Right ventricle myocardium inferior (tissue), 1 donor: ENCODE data around the gene CRMP1. TPM values are rescaled to one million over a fixed set of nuclear protein-coding genes. Genes with fewer than 3 reads are reported as not detected.
A peak's percentile ranks its signal among the peaks of the same experiment; 100 is the strongest.
"Not testable (repeated sequence)": the region's sequence is repeated elsewhere in the genome, so short reads cannot be mapped to it uniquely, and the experiment has no call there.

Source experiments
- ATAC-seq: fragments of 200-7000 bp; cut with Tn5 transposase; one replicate; pipeline ENCODE4 v1.9.1; 2020; ENCODE audit warnings: mild to moderate bottlenecking, moderate library complexity
- DNase-seq: peaks from one replicate; pipeline ENCODE4 v3.0.0; 2021; ENCODE audit errors: missing footprints
- intact Hi-C: fragments of 100-400 bp; cut with DNase I; formaldehyde crosslinking; loops from one replicate; pipeline ENCODE4 v1.11.0; 2022
- total RNA-seq: library from RNA; stranded (reverse); fragmentation: NEBNext Ultra II Directional; extraction: Animal tissue kit (Norgen Biotek cat#: 25700); gene quantifications from one replicate; pipeline ENCODE4 v1.2.1, GENCODE V29; 2021
- donor health status: DM: no; HTN: yes; CAD: no; lungs with severe emphysema.

CRMP1 gene
- total RNA-seq, 1 donor from 2014 or later, result 1.5 TPM

- no peak for ATAC-seq
- intact Hi-C loops, result no loop called here
- no peak for DNase-seq
Observed at GRCh38 chr4:5866841-5867813, 25.8 kb downstream of the CRMP1 start.

- DNase-seq, result no peak
- intact Hi-C loops, result no loop called here
- ATAC-seq, result no peak
Observed at GRCh38 chr4:5865896-5866599, 26.8 kb downstream of the CRMP1 start.

- DNase-seq (no peak), ATAC-seq (no peak)
- intact Hi-C loops, result no loop called here
Observed at GRCh38 chr4:5863461-5864113, 29.3 kb downstream of the CRMP1 start.

- no peak for ATAC-seq
- DNase-seq, result no peak
- intact Hi-C loops, result no loop called here
Observed at GRCh38 chr4:5858020-5858769, 34.7 kb downstream of the CRMP1 start.

- DNase-seq (no peak), ATAC-seq (no peak)
- intact Hi-C loops, result no loop called here
Observed at GRCh38 chr4:5857199-5857598, 35.7 kb downstream of the CRMP1 start.

GRCh38 chr4:5856362-5856761, 36.5 kb downstream of the CRMP1 start:
- ATAC-seq, intact Hi-C loops, DNase-seq: not testable (repeated sequence)

GRCh38 chr4:5854929-5855328, 38.0 kb downstream of the CRMP1 start:
- intact Hi-C loops, result no loop called here
- ATAC-seq, result no peak

GRCh38 chr4:5852523-5853202, 40.2 kb downstream of the CRMP1 start:
- ATAC-seq (no peak), DNase-seq (no peak)
- intact Hi-C loops, result no loop called here

More at GRCh38 chr4:5854929-5855328, 38.0 kb downstream of the CRMP1 start:
- no peak for DNase-seq

GRCh38 chr4:5851637-5852301, 41.1 kb downstream of the CRMP1 start:
- intact Hi-C loops, result no loop called here
- ATAC-seq, result no peak

GRCh38 chr4:5845035-5845905, 47.6 kb downstream of the CRMP1 start:
- ATAC-seq (no peak), DNase-seq (no peak)
- intact Hi-C loops, result no loop called here

More at GRCh38 chr4:5851637-5852301, 41.1 kb downstream of the CRMP1 start:
- DNase-seq, result no peak

- ATAC-seq (no peak), DNase-seq (no peak)
- intact Hi-C loops, result no loop called here
Observed at GRCh38 chr4:5843573-5844530, 49.0 kb downstream of the CRMP1 start.

GRCh38 chr4:5842456-5842855, 50.4 kb downstream of the CRMP1 start:
- DNase-seq (no peak), ATAC-seq (no peak)
- intact Hi-C loops, result no loop called here

- DNase-seq (peak; percentile 86), ATAC-seq (peak; percentile 93)
- intact Hi-C loops, result no loop called here
Observed at GRCh38 chr4:5839751-5840674, 52.9 kb downstream of the CRMP1 start.

GRCh38 chr4:5839332-5839731, 53.6 kb downstream of the CRMP1 start:
- ATAC-seq (no peak), DNase-seq (no peak)
- intact Hi-C loops, result no loop called here

- ATAC-seq, intact Hi-C loops, DNase-seq: not testable (repeated sequence)
Observed at GRCh38 chr4:5837483-5837882, 55.4 kb downstream of the CRMP1 start.
